Fibroblast of skin of abdomen (primary cell): Measurements from ENCODE around the gene NPBWR2.
A peak's percentile ranks its signal among the peaks of the same experiment; 100 is the strongest.

Experiments used
- DNase-seq: peaks from one replicate; pipeline ENCODE4 v3.0.0-alpha.2; 2013

NPBWR2 gene

DNA sequence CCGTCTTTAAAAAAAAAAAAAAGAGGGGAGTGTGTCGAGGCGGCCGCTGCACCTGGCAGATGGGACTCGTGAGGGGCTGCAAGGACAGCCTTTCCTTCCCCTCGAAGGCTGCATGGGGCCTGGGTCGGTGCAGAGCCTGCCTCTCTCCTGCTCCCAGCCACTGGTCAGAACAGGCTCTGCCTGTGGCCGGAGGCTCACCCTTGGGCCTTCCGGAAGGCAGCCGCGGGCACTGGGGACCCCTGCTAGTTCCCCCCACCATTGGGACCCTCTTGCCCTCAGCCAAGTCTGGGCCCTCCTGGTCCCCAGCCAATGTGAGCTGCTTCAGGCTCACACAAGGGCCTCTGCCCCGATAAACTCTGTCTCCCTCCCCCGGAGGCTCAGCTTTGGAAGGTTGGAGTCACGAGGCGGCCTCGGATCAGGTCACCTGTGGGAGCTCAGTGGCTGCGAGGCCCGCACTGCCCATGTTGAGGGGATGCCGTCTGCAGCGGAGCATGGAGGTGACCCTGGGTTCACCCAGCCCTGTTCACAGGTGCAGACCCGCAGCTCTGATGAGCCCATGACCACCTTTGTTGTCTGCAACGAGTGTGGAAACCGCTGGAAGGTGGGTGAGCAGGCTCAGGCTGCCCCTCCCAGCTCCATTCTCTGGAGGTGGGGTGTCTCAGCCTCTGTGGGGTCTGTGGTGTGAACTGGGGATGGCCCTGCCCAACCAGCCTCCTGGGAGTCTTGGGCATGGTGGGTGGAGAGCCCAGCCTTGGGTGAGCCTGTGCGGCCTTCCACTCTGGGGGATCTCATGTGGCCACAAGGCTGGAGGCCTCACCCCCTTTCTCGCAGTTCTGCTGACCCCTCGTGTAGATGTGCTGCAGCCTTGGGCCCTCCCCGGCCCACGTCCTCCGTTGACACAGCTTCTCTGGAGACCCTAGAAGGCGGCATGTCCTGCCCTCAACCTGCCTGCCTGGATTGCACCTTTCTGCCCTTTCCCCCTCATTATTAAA lies 35.7 kb downstream of the NPBWR2 start:
- DNase-seq: no peak

DNA sequence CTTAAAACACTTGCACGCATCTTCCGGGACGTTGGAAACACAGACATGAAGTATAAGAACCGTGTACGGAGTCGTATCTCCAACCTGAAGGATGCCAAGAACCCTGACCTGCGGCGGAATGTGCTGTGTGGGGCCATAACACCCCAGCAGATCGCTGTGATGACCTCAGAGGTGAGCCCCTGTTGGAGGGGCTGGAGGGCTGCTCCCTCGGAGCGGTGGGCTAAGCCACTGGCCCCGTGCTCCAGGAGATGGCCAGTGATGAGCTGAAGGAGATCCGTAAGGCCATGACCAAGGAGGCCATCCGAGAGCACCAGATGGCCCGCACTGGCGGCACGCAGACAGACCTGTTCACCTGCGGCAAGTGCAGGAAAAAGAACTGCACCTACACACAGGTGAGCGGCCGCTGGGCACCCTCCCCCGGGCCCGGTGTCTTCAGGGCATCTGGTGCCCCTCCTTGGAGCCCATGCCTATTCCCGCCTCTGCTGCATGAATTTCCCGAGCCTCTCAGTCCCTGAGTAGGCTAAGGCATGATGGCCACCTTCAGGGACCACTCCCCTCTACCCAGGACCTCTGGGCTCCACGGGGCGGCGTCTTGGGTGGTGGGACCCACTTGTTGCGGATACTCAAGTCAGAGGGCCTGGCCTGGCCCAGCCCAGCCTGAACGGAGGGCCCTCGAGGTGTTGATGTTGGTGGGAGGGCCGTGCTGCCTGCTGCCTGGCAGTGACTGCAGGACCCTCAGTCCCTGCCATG lies 36.9 kb downstream of the NPBWR2 start:
- DNase-seq: no peak

DNA sequence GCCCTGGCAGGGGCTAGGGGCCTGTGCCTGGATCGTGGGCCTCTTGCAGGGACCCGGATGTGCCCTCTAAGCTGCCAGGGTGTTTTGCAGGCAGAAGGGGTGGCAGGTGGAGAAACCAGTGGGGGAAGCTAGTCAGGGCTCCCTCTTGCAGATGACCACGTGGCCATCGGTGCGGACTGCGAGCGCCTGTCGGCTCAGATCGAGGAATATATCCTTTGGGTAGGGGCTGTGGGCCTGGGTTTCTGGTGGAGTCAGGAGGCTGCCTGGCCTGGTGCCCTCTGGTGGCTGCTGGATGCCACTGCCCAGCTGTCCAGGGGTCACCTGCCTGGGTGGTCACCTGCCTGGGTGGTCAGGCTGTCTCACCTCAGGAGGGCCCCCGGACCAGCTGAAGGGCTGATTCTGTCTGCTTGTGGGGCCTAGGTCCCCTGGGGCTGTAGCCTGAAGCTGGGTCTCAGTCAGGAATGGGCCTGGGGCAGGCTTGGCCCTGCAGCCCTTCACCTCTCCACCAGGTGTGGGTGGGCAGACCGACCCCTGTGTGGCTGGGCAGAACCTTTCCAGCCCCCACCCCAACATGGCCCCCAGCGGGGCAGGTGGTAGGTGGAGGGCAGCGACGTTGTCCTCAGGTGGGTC lies 37.6 kb downstream of the NPBWR2 start:
- peak; percentile 12 for DNase-seq

DNA sequence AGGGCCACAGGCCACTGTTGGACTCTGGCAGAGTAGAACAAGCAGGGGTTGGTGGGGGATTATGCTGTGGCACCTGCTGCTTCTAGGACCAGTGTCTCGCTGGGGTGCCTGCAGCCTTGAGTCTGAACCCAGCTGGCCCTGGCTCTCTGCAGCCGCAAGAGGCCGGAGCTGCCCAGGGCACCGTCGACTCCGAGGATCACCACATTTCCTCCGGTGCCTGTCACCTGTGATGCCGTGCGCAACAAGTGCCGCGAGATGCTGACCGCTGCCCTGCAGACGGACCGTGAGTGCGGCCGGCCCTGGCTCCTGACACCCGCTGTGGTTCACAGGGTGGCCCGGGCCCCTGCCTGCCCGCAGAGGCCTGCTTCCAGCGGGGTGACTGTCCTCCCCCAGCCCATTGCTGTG lies 38.2 kb downstream of the NPBWR2 start:
- DNase-seq: no peak

DNA sequence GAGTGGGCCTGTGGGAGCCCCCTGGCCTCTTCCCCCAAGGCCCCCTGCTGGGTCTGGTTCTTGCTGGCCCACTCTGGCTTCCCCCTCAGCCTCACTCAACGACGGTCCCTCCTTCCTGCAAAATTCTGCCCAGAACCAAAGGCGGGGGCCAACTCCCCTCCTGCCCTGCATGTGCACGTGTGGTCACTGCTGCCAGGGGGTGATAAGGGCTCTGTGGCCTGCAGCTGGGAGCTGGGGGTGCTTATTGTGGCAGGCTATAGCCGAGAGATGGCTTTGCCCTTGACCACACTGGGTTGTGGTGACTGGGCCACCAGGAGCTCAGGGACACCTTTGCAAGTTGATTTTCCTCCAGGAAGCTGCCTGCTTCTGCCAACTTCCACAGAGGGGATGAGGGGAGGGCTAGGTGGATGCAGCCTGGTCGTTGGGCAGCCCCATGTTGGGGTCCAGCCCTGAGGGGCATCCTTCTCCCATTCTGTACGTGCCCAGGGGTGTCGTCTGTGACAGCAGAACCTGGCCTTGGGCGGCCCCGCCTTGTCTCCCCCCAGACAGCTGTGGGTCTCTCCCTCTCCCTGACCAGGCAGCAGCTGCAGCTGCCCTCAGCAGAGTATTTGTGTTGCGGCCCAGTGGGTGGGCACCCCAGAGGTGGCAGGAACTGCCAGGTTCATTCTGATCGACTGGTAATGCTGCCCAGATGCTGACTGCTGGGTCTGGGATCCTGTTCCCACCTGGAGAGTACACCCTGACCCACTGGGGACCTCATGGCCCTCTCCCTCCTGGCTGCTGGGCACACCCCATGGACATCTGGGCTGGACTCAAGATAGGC lies 38.8 kb downstream of the NPBWR2 start:
- DNase-seq: no peak

DNA sequence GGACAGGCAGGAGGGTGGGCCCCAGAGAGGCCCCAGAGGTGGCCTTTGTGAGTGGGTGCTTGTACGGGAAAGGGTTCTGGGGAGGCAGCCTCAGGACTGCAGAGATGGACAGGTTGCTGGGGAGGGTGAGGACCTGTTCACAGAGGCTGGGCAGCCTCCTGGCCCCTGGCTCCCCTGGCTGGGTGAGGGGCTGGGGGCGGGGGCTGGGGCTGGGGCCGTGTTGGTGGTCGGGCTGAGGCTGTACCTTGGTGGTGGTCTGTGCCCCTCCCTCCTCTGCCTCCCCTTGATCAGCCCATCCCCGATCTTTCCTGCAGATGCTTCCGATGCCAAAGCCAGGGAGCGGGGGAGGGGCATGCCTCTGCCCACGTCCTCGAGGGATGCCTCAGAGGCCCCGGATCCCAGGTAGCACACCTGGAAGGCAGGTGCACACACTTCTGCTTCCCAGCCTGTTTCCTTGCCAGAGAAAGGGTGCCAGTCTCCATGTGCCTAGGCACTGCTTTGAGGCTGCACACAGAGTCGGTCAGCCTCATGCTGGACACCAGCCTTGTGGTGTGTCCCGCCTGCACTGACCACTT lies 39.5 kb downstream of the NPBWR2 start:
- DNase-seq: no peak

DNA sequence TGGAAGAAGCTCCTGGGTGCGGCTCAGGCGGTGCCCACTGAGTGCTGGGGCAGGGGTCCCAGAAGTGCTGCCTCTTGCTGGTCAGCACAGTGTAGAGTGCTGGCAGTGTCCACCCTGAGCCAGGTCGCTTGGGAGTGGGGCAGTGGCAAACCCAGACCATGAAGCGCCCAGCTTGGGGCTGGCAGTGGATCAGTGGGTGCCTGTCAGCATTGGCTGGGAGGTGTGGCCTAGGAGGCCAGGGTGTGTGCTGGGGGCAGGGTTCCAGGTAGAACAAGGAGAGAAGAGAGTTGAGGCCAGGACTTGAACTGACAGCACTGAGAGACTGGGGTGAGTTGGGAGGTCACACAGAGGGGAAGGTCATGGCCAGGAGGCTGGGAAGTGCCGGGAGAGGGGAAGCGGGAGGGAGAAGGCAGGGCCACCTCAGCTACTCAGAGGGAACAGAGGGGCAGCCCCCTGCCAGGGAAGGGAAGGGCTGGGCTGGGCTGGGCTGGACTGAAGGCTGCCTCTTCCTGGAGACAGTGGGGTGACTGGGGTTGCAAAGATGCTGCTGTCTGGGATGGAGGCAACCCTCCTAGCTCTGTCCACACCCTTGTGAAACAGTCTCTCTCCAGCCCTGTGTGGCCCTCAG lies 40.2 kb downstream of the NPBWR2 start:
- DNase-seq: no peak

DNA sequence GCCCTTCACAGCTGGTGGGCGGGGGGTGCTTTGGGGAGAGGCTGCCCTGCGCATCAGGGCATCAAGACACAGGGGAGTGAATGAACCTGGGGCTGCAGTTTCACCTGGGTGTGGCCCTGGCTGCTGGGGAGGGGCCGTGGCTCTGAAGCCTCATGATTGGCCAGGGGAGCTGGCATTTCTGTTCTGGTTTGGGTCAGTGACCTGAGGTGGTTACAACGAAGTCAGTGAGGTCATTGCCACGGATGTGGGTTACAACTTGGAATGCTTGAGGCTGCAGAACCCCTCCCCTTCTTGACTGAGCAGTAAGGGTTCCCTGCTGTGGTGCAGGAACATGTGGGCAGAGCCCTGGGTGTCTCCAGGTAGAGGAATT lies 41.4 kb downstream of the NPBWR2 start:
- peak; percentile 51 for DNase-seq

DNA sequence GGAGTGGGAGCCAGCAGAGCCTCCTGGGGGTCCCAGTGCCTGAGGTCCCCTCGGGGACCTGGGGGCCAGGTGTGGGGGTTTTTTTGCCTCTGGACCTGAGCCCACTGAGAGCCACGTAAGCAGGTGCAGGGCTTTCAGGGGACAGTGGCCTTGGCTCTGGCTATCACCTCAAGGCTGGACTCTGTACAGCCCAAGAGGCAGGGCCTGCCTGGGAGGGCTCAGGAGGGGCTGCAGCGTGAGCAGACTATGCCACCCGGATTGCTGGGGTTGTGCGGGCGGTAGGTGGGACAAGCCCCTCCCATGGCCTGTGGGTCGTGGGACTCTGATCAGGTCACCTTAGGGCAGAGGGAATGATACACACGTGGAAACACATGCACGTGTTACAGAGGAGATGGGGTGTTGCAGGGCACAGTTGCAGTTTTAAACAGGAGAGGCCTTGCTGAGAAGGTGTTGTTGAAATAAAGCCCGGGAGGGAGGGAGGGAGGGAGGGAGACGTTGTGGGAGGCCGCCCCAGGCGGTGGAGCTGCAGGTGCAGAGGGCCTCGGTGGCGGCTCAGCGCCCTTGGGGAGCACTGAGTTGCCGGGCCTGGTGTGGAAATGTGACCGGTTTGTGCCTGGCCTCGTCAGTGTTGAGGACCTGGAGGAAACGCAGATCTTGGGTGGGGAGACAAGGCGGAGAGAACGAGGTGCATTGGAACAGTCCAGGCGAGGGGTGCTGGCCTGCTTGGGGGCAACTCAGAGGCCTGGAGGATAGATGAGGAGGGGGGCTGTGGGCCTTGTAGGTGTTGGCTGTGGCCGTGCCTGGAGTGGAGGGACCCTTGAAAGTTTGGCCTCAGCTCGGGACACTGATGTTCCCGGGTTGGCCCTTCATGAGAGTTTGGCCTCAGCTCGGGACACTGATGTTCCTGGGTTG lies 42.0 kb downstream of the NPBWR2 start:
- DNase-seq: no peak

DNA sequence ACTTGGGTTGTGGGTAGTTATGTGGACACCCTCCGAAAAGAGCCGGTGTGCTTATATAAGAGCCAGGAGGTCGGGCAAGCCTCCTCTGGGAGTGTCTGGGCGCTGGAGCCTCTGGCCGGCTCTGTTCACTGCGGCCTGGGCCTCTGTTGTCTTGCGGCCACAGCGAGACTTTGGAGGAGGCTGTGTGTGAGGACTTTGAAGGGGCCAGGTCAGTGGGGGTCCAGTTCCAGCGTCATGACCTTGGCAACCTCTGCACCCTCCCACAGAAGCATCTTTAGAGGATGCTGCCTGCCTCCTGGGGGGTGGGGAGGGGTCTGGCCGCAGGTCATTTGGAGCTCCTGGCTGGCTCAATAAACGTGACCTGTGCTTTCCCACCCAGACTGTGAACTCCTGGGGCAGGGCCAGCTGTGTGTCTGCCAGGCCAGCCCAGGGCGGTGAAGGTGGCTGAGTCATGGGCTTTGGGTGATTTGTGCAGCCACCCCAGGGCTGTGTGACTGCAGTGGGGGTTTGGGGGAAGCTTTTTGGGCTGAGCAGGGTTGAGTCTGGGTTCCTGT lies 43.1 kb downstream of the NPBWR2 start:
- DNase-seq: peak; percentile 51

DNA sequence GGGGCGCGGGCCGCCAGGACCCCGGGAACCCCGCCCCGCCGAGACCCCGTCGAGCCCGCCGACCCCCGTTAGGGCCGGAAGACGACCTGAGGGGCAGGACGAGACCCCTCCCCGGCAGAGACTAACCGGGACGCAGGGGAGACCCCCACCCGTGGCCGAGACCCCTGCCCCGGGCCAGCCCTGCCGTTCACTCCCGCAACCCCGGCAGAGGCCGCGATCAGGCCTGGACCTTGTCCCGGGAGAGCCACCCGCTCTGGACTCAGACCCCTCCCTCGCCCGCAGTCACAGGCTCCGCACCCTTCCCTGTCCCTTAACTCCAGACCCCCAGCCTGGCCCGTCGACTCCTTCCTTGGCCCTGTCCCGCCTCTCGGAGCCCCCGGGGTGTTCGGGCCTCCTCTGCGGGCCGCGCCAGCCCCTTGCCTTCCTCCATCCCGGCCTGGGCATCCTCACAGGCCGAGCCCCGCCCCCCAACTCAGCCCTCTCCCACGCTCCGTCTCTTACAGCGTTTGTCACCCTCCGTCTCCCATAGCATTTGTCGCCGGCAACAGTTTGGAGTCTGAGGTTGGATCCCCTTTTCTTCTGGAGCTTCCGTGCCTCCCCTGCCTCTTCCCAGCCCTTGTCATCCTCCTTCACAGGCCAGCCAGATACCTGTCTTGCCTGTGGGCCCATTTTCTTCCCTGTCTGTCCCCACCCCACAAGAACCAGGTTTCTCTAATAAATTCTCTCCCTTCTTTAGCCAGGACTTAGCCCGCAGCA lies 43.8 kb downstream of the NPBWR2 start:
- DNase-seq: no peak

DNA sequence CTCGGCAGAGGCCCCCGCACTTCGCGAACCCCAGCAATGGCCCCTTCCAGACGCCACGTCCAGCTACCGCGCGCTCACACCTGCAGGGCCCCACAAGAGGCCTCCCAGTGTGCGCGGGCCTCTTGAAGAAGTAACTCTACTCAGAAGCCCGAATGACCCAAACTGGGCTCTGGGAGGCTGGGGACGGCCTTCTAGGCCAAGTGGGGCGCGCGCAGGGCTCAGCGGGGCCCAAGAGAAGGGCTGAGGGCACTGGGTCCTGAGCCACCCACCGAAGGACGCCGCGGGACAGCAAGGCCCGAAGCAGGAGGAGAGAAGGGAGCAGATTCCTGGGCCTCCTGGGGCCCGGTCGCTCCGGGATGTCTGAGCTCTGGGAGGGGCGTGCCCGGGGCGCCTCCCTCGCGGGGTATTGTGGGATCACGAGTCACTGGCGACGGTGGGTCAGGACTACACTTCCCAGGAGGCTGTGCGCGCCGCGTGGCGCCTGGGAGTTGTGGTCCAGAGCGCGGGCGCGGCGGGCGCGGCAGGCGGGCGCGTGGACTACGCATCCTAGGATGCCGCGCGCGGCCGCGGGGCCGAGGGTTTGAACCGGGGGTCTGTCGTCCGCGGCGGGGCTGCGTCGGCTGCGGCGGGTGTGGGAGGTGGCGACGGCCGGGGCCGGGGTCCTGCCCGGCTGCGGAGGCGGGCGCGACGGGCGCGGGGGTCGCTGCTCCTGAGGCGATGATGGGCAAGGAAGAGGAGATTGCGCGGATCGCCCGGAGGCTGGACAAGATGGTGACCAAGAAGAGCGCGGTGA lies 44.6 kb downstream of the NPBWR2 start, which contains the start of gene TCEA2:
Gene TCEA2 (plus strand): TSS at position 603 of the 793 bp plus-strand sequence. CDS start 115 bp downstream, at position 718.
- DNase-seq: peak; percentile 95

DNA sequence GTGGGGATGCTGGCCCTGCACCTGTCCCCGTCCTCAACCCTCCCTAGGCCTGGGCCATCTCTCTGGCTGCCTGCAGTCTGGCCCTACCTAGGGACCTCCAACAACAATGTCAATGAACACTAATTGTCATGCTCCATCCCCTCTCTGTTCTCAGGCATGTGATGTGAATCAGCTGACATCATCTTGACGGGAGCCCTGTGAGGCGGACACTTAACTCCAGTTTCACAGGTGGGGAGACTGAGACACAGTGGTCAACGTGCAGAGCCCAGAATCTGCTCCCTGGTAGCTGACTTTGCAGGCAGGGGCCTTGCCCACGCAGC lies 45.1 kb downstream of the NPBWR2 start:
- DNase-seq: no peak

DNA sequence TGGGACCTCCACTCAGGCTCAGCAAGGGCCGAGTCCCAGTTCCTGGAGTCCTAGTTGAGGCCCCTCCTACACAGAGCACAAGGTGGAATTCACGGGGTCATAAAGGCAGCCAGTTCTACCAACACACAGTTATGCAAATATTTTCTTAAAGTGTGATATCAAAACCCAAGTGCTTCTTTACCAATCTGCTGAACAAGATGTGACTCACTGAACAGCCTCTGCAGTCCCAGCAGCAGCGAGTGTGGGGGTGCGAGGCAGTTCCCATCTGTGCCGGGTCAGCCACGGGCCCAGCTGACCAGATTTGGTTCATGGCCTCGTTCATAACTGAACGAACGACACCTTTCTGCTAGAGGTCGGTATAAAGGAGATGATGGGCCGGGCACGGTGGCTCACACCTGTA lies 48.8 kb downstream of the NPBWR2 start:
- DNase-seq: no peak

DNA sequence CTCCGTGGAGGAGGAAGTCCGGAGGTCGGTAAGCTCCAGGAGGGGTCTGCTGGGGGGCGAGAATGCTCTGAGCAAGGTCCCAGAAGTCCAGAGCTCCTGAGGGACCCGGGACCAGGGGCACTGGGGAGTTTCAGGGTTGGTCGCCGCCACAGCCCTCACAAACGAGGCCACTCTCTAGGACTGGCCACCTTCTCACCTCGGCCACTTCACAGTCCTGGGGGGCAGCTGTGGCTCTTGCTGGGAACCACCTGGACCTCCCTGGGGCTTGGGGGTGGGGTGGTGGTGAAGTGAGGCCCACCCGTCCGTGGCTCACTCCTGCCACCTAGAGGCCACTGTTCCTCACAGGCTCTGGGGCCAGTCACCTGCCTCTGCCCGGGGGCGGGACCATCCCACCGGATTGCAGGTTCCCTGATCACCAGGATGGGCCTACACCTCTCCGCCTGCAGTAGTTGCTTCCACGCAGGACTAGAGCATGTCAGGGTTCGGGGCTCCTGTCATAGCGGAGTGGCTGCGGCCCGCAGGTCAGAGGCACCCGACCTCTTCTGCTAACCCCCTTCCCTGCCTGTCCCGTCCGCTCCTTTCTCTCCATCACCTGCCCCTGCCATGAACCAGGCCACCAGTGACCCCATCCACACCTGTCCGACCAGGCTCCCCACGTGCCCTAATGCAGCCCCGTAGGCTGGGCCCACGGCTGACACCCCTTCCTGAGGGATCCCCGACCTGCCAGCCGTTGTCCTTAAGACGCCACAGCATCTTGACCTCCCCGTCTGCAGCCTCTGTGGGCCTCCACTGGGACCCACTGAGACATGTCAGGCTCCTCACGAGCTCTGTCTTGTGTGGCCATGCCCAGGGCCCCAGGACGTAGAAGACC lies 49.5 kb downstream of the NPBWR2 start:
- DNase-seq: peak; percentile 55

DNA sequence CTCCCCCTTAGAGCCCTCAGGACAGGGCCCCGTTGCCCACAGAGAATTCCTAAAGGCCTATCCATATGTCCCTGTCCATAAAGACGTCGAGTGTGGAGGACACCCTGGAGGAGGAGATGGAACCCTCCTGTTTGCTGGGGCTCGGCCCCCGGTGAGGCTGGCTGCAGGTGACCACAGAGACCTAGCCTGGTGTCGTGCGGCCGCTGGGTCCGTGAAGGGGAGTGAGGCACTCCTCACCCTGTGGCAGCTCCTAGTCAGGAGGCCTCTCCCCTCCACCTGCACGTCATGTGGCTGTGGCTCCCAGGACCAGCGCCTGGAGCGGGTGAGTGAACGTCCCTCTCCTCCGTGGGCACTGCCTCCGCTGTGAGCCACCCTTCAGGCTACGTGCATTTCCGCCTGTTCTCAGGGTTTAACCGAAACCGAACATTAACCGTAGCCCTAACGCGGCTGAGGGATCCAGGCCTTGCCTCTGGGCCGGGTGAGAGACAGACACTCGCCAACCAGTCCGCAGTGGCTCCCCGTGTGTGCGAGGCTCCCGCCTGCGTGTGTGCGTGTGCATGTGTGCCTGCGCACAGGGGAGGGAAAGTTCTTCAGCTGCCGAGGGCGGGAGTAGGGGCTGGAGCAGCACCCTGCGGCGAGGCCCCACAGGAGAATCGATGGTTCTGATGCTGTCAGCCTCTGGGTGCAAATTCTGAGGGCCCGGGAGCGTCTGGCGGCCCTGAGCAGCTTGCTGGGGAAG lies 50.3 kb downstream of the NPBWR2 start:
- no peak for DNase-seq

DNA sequence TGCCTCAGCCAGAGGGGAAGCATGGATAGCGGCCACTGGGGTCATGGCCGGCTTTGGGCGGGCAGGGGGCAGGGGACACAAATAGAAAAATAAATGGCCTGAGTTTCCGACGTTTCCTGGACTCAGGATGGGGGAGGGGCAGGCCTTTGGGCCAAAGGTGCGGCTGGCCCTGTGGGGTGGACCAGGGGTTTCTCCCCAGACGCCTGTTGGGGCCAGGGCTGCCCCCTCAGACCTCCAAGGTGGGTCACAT lies 50.8 kb downstream of the NPBWR2 start:
- no peak for DNase-seq
